Spleen (tissue), 11 donors: ENCODE results near the gene LRBA. TPM values are rescaled to one million over a fixed set of nuclear protein-coding genes. Genes with fewer than 3 reads are reported as not detected.

ENCODE experiments used
- DNase-seq: peaks from one replicate; pipeline ENCODE4 v3.0.0-alpha.2; 2020
- H3K27ac ChIP-seq, 8 donors: fragments of 200-600 bp; sonication (generic) in 7 of 8; 1 replicate in 4 of 8; 2 replicates in 4 of 8; pipeline versions ENCODE4 v1.5.0 to v1.8.0; 2016 to 2021; ENCODE audit warnings: inconsistent platforms in 4 of 8, mild to moderate bottlenecking in 4 of 8, moderate library complexity in 1 of 8
- H3K27me3 ChIP-seq, 7 donors: fragments of 200-600 bp; sonication (generic) in 6 of 7; replicated peaks in 1 of 7; 1 replicate in 4 of 7; 2 replicates in 3 of 7; pipeline versions ENCODE4 v1.5.0 to v1.8.0; 2016 to 2021; ENCODE audit warnings: inconsistent platforms in 3 of 7, mild to moderate bottlenecking in 1 of 7
- H3K36me3 ChIP-seq, 6 donors: fragments of 200-600 bp; sonication (generic) in 5 of 6; 1 replicate in 4 of 6; 2 replicates in 2 of 6; pipeline versions ENCODE4 v1.5.0 to v1.8.0; 2016 to 2021; ENCODE audit warnings: inconsistent platforms in 2 of 6
- H3K4me1 ChIP-seq, 6 donors: fragments of 200-600 bp; sonication (generic) in 5 of 6; 1 replicate in 3 of 6; 2 replicates in 3 of 6; pipeline versions ENCODE4 v1.5.0 to v1.8.0; 2016 to 2021; ENCODE audit warnings: inconsistent platforms in 3 of 6
- H3K4me3 ChIP-seq, 8 donors: fragments of 200-600 bp; sonication (generic) in 7 of 8; 1 replicate in 4 of 8; 2 replicates in 4 of 8; pipeline versions ENCODE4 v1.5.0 to v1.8.0; 2016 to 2021; ENCODE audit warnings: inconsistent platforms in 4 of 8, mild to moderate bottlenecking in 4 of 8, moderate library complexity in 2 of 8
- H3K9me3 ChIP-seq, 8 donors: fragments of 200-600 bp; sonication (generic) in 7 of 8; 1 replicate in 4 of 8; 2 replicates in 4 of 8; pipeline versions ENCODE4 v1.5.0 to v1.8.0; 2016 to 2021; ENCODE audit warnings: inconsistent platforms in 4 of 8
- POLR2A ChIP-seq, 3 donors: fragments of 450-650 bp; IDR thresholded peaks; one replicate each; pipeline ENCODE4 v1.5.1; 2017; ENCODE audit warnings: antibody characterized with exemption in 3 of 3, mild to moderate bottlenecking in 1 of 3
- POLR2AphosphoS5 ChIP-seq, 3 donors: sonication (generic); formaldehyde crosslinking; IDR thresholded peaks; one replicate each; pipeline ENCODE4 v1.5.1; 2017; ENCODE audit warnings: antibody characterized with exemption in 3 of 3
- WGBS, 5 donors: extraction: QIAGEN DNeasy Blood & Tissue Kit in 3 of 5; methylation state at CpG; one replicate each; pipeline versions ENCODE4 v1.1.5 to v1.1.7; 2013 to 2018; 5-methylcytosine and 5-hydroxymethylcytosine counted together
- intact Hi-C: fragments of 100-400 bp; cut with DNase I; formaldehyde crosslinking; loops from one replicate; pipeline ENCODE4 v1.15.0; 2023; ENCODE audit warnings: low total_unique reads
- polyA plus RNA-seq, 3 donors: library from polyadenylated mRNA; stranded (reverse); fragments of 200-250 nt; gene quantifications; one replicate each; pipeline ENCODE4 v1.2.1, GENCODE V29; 2013
- total RNA-seq, 7 donors: library from RNA; depleted of rRNA in 3 of 7; stranded (reverse); fragments of >200 nt in 3 of 7; fragmentation: NEBNext Ultra II Directional in 4 of 7; extraction: Animal tissue kit (Norgen Biotek cat#: 25700) in 4 of 7; gene quantifications; one replicate each; pipeline versions ENCODE4 v1.1.0 to v1.2.1, GENCODE V29; 2016 to 2021
- TF ChIP-seq, protein P1 (sequence below), 11 experiments: fragments of 200-600 bp in 7 of 11; fragments of 450-650 bp in 4 of 11; sonication (generic) in 4 of 11; IDR thresholded peaks in 8 of 11; conservative IDR thresholded peaks in 3 of 11; 1 replicate in 7 of 11; 2 replicates in 4 of 11; pipeline versions ENCODE4 v1.4.0 to v1.8.0; 2016 to 2021; ENCODE audit warnings: antibody characterized with exemption in 11 of 11, inconsistent platforms in 4 of 11, mild to moderate bottlenecking in 1 of 11
- donor health status: healthy with polysubstance abuse.
- donor health status: DM: no; HTN: no; CAD: no; lungs with moderate emphysema.
- donor health status: DM: no; HTN: no; CAD: no.
- donor health status: Bipolar disorder and iron deficiency.
- donor health status: healthy.
- donor health status: DM: no; HTN: no; CAD: no.
- donor health status: DM: yes; HTN: yes; CAD: no.

LRBA gene
- total and polyA plus RNA-seq, 10 donors = 8.2 to 84.9 (median 50.5) TPM

DNA sequence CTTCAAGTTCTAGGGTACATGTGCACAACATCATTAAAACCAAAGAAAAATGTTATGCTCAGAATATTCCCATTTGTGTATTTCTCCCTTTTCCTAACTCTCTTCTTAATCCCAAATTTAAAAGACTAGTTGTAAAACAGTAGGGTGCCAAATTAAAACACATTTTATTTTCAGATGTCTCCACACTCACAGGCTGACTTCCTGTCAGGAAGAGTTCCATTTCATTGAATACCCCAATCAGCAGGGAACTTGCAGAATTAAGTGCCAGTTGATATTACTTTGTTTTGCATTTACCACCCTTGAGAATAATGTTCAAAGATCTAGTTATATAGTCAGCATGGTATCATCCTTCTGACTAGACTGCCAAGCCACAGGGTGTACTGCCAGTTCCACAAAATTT, 225.2 kb downstream of the LRBA start:
- Histone ChIP-seq H3K4me3 (no peak overlapping the region), H3K27me3 (no peaks in the 10 kb centered on the region), H3K4me1 (no peaks in the 10 kb centered on the region), H3K36me3 (peaks cover 0 to 14% (median 0%) of the 10 kb centered on the region in 6 donors), H3K9me3 (no peaks in the 10 kb centered on the region), H3K27ac (no peak overlapping the region)
- TF ChIP-seq POLR2AphosphoS5 (IDR thresholded peaks at IDR 0.05) (no peak), POLR2A (IDR thresholded peaks at IDR 0.05) (no peak)
- TF ChIP-seq, protein P1, sequence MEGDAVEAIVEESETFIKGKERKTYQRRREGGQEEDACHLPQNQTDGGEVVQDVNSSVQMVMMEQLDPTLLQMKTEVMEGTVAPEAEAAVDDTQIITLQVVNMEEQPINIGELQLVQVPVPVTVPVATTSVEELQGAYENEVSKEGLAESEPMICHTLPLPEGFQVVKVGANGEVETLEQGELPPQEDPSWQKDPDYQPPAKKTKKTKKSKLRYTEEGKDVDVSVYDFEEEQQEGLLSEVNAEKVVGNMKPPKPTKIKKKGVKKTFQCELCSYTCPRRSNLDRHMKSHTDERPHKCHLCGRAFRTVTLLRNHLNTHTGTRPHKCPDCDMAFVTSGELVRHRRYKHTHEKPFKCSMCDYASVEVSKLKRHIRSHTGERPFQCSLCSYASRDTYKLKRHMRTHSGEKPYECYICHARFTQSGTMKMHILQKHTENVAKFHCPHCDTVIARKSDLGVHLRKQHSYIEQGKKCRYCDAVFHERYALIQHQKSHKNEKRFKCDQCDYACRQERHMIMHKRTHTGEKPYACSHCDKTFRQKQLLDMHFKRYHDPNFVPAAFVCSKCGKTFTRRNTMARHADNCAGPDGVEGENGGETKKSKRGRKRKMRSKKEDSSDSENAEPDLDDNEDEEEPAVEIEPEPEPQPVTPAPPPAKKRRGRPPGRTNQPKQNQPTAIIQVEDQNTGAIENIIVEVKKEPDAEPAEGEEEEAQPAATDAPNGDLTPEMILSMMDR (IDR thresholded peaks at IDR 0.05 in 8 of 11, conservative IDR thresholded peaks at IDR 0.05 in 3 of 11) = no peak
- no peak for DNase-seq
- intact Hi-C loops = no loop called here

DNA sequence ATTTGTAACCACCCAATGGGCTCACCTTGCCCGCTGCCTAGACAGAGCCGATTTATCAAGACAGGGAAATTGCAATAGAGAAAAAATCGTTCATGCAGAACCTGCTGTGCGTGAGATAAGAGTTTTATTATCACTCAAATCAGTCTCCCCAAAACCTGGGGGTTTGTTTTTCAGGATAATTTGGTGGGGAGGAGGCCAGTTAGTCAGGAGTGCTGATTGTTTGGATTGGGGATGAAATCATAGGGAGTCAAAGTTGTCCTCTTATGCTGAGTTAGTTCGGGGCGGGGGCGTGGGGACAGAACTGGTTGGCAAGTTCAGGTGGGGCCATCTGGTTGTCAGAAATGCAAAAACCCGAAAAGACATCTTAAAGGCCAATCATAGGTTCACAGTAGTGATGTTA, 230.1 kb downstream of the LRBA start:
- 83 to 90% (median 85%) methylated on average over 8 of the region's 8 CpGs for WGBS, 5 donors
- H3K4me1 ChIP-seq = no peaks in the 10 kb centered on the region
- intact Hi-C loops = no loop called here
- peaks cover 0 to 16% (median 0%) of the 10 kb centered on the region in 6 donors for H3K36me3 ChIP-seq
- TF ChIP-seq POLR2AphosphoS5 (IDR thresholded peaks at IDR 0.05) = no peak
- TF ChIP-seq, protein P1 (IDR thresholded peaks at IDR 0.05 in 8 of 11, conservative IDR thresholded peaks at IDR 0.05 in 3 of 11) = no peak
- TF ChIP-seq POLR2A (IDR thresholded peaks at IDR 0.05) = no peak
- H3K4me3 ChIP-seq = no peak overlapping the region
- H3K27me3 ChIP-seq = no peaks in the 10 kb centered on the region
- no peaks in the 10 kb centered on the region for H3K9me3 ChIP-seq
- no peak for DNase-seq
- H3K27ac ChIP-seq = no peak overlapping the region

DNA sequence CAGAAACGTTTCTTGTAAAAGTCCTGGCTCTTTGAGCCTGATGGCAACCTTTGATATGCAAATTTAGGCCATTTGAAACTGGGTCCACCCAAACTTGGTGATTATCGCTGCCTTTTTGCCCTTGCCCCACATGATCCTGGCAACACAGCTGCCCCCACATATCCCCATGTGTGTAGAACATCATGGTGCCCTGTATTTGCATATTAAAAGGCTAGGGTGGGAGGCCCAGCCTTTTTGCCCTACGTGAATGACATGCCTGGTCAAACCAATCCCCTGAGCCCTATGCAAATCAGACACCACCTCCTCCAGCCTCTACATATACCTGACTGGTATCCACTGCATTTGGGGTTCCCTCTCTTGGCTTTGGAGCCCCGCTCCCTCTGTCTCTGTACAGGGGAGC, 230.8 kb downstream of the LRBA start:
- no peak for TF ChIP-seq POLR2A (IDR thresholded peaks at IDR 0.05)
- no peak for TF ChIP-seq POLR2AphosphoS5 (IDR thresholded peaks at IDR 0.05)
- TF ChIP-seq, protein P1 (IDR thresholded peaks at IDR 0.05 in 8 of 11, conservative IDR thresholded peaks at IDR 0.05 in 3 of 11) = no peak
- H3K36me3 ChIP-seq = peaks cover 0 to 16% (median 0%) of the 10 kb centered on the region in 6 donors
- 72 to 86% (median 83%) methylated on average over 4 of the region's 4 CpGs for WGBS, 5 donors
- H3K4me1 ChIP-seq = no peaks in the 10 kb centered on the region
- DNase-seq = no peak
- H3K27me3 ChIP-seq = no peaks in the 10 kb centered on the region
- H3K27ac ChIP-seq = no peak overlapping the region
- no peaks in the 10 kb centered on the region for H3K9me3 ChIP-seq
- intact Hi-C loops = no loop called here
- H3K4me3 ChIP-seq = no peak overlapping the region

DNA sequence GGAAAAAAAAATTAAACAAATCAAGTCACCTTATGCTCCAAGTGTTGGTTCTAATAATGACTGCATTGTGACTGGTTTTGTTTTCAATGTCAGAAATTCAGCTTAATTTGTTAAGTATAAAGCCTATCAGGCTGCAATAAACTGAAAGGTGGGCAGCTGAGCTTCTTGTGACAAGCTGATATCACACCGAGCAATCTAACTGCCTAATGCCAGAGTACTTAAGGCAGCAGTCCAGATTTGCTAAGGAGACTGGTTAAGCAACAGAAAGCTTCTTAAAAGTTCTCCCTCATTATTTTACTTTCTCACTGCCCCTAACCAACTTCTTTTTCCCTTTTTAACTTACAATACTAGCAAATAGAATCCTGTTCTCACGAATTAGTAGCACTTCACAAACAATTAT, 232.2 kb downstream of the LRBA start:
- H3K36me3 ChIP-seq = peaks cover 0 to 16% (median 0%) of the 10 kb centered on the region in 6 donors
- DNase-seq = no peak
- no peak overlapping the region for H3K27ac ChIP-seq
- no peaks in the 10 kb centered on the region for H3K9me3 ChIP-seq
- WGBS, 5 donors = 83 to 88% (median 85%) methylated on average over 2 of the region's 2 CpGs
- no peaks in the 10 kb centered on the region for H3K4me1 ChIP-seq
- no peaks in the 10 kb centered on the region for H3K27me3 ChIP-seq
- TF ChIP-seq, protein P1 (IDR thresholded peaks at IDR 0.05 in 8 of 11, conservative IDR thresholded peaks at IDR 0.05 in 3 of 11) = no peak
- TF ChIP-seq POLR2A (IDR thresholded peaks at IDR 0.05) (no peak), POLR2AphosphoS5 (IDR thresholded peaks at IDR 0.05) (no peak)
- intact Hi-C loops = no loop called here
- no peak overlapping the region for H3K4me3 ChIP-seq
